K562 (cell line): ENCODE data around the gene TXNRD1. TPM values are rescaled to one million over a fixed set of nuclear protein-coding genes. Genes with fewer than 3 reads are reported as not detected.
A peak's percentile ranks its signal among the peaks of the same experiment; 100 is the strongest.

Experiments
- ARID2 ChIP-seq: fragments of 450-650 bp; IDR thresholded peaks from 2 replicates; pipeline ENCODE4 v1.6.1; 2017; ENCODE audit warnings: antibody characterized with exemption, mild to moderate bottlenecking
- DDX20 ChIP-seq: fragments of 450-650 bp; IDR thresholded peaks from 2 replicates; pipeline ENCODE4 v1.6.1; 2016; ENCODE audit warnings: missing genetic modification characterization, low read depth, mild to moderate bottlenecking, missing compliant biosample characterization, moderate library complexity
- MCM7 ChIP-seq, 2 experiments: fragments of 450-650 bp; IDR thresholded peaks; 2 replicates each; pipeline ENCODE4 v1.6.1; 2016 to 2018
- PHF8 ChIP-seq: fragments of 200-600 bp; sonication (generic); IDR thresholded peaks from 2 replicates; pipeline ENCODE4 v1.6.1; 2012; ENCODE audit warnings: mixed run types, mild to moderate bottlenecking, inconsistent platforms, low read length, moderate library complexity, borderline replicate concordance
- RB1 ChIP-seq: fragments of 450-650 bp; IDR thresholded peaks from 2 replicates; pipeline ENCODE4 v1.6.1; 2017; ENCODE audit warnings: low read depth, mild to moderate bottlenecking
- SIX5 ChIP-seq, 2 experiments: IDR thresholded peaks; 2 replicates each; pipeline ENCODE4 v1.6.1; 2011; ENCODE audit warnings: low read length in 2 of 2, borderline replicate concordance in 1 of 2, low read depth in 1 of 2, mild to moderate bottlenecking in 1 of 2, moderate library complexity in 1 of 2; ENCODE audit not compliant: insufficient read depth in 1 of 2
- SP1 ChIP-seq: sonication (generic); formaldehyde crosslinking; IDR thresholded peaks from 2 replicates; pipeline ENCODE4 v1.8.1; 2022; ENCODE audit warnings: mild to moderate bottlenecking, missing genetic modification reagents
- ZC3H4 ChIP-seq: sonication (generic); formaldehyde crosslinking; IDR thresholded peaks from 2 replicates; pipeline ENCODE4 v1.9.0; 2021; ENCODE audit warnings: missing genetic modification reagents, borderline replicate concordance
- ZEB2 ChIP-seq: fragments of 450-650 bp; IDR thresholded peaks from 2 replicates; pipeline ENCODE4 v1.6.1; 2016
- ZNF551 ChIP-seq: fragments of 250-450 bp; sonication (Bioruptor Pico); IDR thresholded peaks from 2 replicates; pipeline ENCODE4 v1.5.0; 2021; ENCODE audit warnings: mild to moderate bottlenecking, moderate library complexity
- polyA plus RNA-seq, 8 experiments: library from polyadenylated mRNA; depleted of rRNA in 4 of 8; stranded (reverse) in 5 of 8; unstranded in 3 of 8; fragments of >200 nt; fragmentation: Nextera tagmentation in 2 of 8; fragmentation: Illumina TruSeq in 1 of 8; extraction: Ambion mirVana in 2 of 8; extraction: Trizol in 1 of 8; gene quantifications; 2 replicates each; pipeline versions ENCODE4 v1.2.1 to v1.2.3, GENCODE V29; 2011 to 2014; ENCODE audit warnings: inconsistent platforms in 1 of 8, missing spikeins in 1 of 8
- total RNA-seq, 7 experiments: library from RNA; depleted of rRNA in 6 of 7; stranded (reverse); fragments of >200 nt in 6 of 7; fragmentation: Illumina TruSeq in 2 of 7; extraction: Trizol in 2 of 7; gene quantifications; 2 replicates each; pipeline versions ENCODE4 v1.2.1 to v1.2.3, GENCODE V29; 2011 to 2021; ENCODE audit warnings: low replicate concordance in 1 of 7
- TF ChIP-seq, protein P1 (sequence below): IDR thresholded peaks from 2 replicates; pipeline ENCODE4 v1.6.1; 2012; ENCODE audit warnings: low read depth, low read length, improper control_type of control experiment, borderline replicate concordance

Gene TXNRD1
- total and polyA plus RNA-seq, 9 of the 15 experiments (the other 6 are each of a cell fraction or from before 2014, with no cell fraction given), result 107 to 189 (median 146) TPM

DNA sequence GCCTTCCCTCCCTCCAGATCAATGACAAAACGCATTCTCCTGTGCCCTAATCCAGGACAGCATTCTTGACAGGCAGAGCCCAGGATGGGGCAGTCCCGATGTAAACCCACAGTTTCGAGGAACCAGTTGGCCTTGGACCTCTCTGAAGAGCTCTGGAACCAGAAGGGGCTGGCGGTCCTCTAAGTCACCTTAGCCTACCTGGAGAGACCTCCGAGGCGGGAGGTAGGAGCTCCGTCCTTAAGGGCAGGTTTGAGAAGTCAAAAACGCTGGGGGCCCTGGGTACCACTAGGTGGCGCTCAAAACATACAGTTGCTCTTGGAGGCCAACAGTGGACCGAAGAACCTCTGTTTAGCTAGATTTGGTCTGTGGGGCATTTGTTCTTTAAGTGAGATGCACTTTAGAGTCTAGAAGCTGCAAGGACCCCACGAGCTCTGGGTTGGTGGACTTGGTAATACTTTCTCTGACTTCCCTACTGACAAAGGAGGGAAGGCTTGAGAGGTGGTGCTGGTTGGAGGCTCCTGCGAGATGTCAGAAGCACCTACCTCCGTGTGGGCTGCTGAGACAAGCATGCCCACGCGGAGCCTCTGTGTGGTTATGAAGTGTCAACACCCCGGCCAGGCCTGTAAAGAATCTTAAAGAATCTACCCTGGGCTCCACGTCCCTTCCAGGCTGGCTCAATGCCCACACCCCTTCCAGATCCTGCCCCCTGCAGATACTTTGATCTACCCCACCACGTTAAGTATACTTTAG, 166.3 kb downstream of the TXNRD1 start (continued):
- TF ChIP-seq SP1 (CRISPR knock-in tag), result 0 out of 2 replicates have a peak, but pooled peaks have one; percentile 23
- no peak for TF ChIP-seq MCM7 (IDR thresholded peaks at IDR 0.05)
- no peak for TF ChIP-seq ZNF551 (CRISPR knock-in tag)
- TF ChIP-seq, protein P1, sequence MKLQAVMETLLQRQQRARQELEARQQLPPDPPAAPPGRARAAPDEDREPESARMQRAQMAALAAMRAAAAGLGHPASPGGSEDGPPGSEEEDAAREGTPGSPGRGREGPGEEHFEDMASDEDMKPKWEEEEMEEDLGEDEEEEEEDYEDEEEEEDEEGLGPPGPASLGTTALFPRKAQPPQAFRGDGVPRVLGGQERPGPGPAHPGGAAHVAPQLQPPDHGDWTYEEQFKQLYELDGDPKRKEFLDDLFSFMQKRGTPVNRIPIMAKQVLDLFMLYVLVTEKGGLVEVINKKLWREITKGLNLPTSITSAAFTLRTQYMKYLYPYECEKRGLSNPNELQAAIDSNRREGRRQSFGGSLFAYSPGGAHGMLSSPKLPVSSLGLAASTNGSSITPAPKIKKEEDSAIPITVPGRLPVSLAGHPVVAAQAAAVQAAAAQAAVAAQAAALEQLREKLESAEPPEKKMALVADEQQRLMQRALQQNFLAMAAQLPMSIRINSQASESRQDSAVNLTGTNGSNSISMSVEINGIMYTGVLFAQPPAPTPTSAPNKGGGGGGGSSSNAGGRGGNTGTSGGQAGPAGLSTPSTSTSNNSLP, result no peak
- TF ChIP-seq ARID2, result peak; percentile 85
- TF ChIP-seq ZEB2, result no peak
- TF ChIP-seq RB1, result 0 out of 2 replicates have a peak, but pooled peaks have one; percentile 33
- no peak for TF ChIP-seq DDX20 (tag)
- no peak for TF ChIP-seq PHF8
- TF ChIP-seq SIX5 (IDR thresholded peaks at IDR 0.05; ENCODE audit: borderline replicate concordance in 1 of 2, insufficient read depth in 1 of 2, low read depth in 1 of 2, low read length in 2 of 2), result no peak
- TF ChIP-seq ZC3H4 (CRISPR knock-in tag), result no peak
